Measurements from ENCODE around the gene CLDN8.

The CLDN8 gene

GRCh38 chr21:30216041-30216723 is at the start of gene CLDN8:
CLDN8 (minus strand) TSS chr21:30216097; CDS start chr21:30215925, 172 bp downstream.
- TF ChIP-seq CTCF (IDR thresholded peaks at IDR 0.05; ENCODE audit: control insufficient read depth, insufficient read depth, low read depth, low read length, missing control alignments) = no peak
- no peak within 1 kb of the TSS for H3K4me3 ChIP-seq (ENCODE audit: control insufficient read depth, low read depth, low read length)
- DNase-seq (ENCODE audit: low read depth) = no peak

GRCh38 chr21:30257773-30258172 is 41.9 kb upstream of the CLDN8 start:
- DNase-seq (ENCODE audit: low read depth) = no peak
- H3K4me3 ChIP-seq (ENCODE audit: control insufficient read depth, low read depth, low read length) = no peak overlapping the region
- no peak for TF ChIP-seq CTCF (IDR thresholded peaks at IDR 0.05; ENCODE audit: control insufficient read depth, insufficient read depth, low read depth, low read length, missing control alignments)

GRCh38 chr21:30256100-30256499 is 40.2 kb upstream of the CLDN8 start:
- no peak overlapping the region for H3K4me3 ChIP-seq (ENCODE audit: control insufficient read depth, low read depth, low read length)
- no peak for DNase-seq (ENCODE audit: low read depth)
- TF ChIP-seq CTCF (IDR thresholded peaks at IDR 0.05; ENCODE audit: control insufficient read depth, insufficient read depth, low read depth, low read length, missing control alignments) = no peak

GRCh38 chr21:30255679-30256078 is 39.8 kb upstream of the CLDN8 start:
- TF ChIP-seq CTCF (IDR thresholded peaks at IDR 0.05; ENCODE audit: control insufficient read depth, insufficient read depth, low read depth, low read length, missing control alignments) = no peak
- no peak for DNase-seq (ENCODE audit: low read depth)
- no peak overlapping the region for H3K4me3 ChIP-seq (ENCODE audit: control insufficient read depth, low read depth, low read length)

GRCh38 chr21:30251781-30252180 is 35.9 kb upstream of the CLDN8 start:
- no peak overlapping the region for H3K4me3 ChIP-seq (ENCODE audit: control insufficient read depth, low read depth, low read length)
- no peak for DNase-seq (ENCODE audit: low read depth)
- TF ChIP-seq CTCF (IDR thresholded peaks at IDR 0.05; ENCODE audit: control insufficient read depth, insufficient read depth, low read depth, low read length, missing control alignments) = no peak

- TF ChIP-seq CTCF (IDR thresholded peaks at IDR 0.05; ENCODE audit: control insufficient read depth, insufficient read depth, low read depth, low read length, missing control alignments) = no peak
- no peak for DNase-seq (ENCODE audit: low read depth)
- H3K4me3 ChIP-seq (ENCODE audit: control insufficient read depth, low read depth, low read length) = no peak overlapping the region
Measured at GRCh38 chr21:30249936-30250335, 34.0 kb upstream of the CLDN8 start.
